GM15510 (cell line): ENCODE results near the gene FOXE3.

Source experiments
- POLR2A ChIP-seq: IDR thresholded peaks from 3 replicates; pipeline ENCODE4 v1.6.1; 2011; ENCODE audit warnings: borderline replicate concordance; ENCODE audit not compliant: insufficient read length; ENCODE audit errors: extremely low read depth

Gene FOXE3

DNA sequence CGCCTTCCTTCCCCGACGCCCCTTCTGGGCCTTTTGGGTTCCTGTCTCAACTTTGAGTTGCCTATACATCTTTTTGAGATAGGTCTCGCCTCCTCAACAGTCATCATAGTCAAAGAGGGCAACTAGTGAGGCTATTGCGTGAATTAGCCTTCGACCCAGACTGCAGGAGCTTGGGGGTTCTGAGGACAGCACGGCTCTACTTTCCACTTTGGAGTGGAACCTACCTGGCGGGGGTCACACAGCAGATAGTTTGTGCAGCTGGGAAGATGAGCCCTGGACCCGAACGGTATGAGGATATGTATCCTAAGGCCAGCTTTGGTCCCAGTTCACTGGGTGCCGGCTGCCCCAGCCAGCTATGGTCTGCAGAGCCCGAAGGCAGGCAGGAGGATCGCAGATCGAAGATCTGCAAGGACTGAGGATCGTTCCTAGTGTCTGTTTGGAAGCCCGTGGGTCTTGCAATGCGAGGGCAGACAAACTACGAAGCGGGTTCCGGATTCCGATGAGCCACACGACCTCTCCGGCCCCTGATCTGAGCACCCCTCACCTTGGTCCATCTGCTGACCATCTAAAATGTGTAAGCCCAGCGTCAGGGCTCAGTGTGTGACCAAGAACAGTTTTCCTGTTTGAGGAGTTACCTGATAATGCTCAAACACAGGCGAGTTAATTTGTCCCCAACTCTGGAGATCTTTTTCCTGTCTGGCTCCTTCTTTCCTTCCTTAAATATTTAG is 29.9 kb downstream of the FOXE3 start:
- no peak for TF ChIP-seq POLR2A

DNA sequence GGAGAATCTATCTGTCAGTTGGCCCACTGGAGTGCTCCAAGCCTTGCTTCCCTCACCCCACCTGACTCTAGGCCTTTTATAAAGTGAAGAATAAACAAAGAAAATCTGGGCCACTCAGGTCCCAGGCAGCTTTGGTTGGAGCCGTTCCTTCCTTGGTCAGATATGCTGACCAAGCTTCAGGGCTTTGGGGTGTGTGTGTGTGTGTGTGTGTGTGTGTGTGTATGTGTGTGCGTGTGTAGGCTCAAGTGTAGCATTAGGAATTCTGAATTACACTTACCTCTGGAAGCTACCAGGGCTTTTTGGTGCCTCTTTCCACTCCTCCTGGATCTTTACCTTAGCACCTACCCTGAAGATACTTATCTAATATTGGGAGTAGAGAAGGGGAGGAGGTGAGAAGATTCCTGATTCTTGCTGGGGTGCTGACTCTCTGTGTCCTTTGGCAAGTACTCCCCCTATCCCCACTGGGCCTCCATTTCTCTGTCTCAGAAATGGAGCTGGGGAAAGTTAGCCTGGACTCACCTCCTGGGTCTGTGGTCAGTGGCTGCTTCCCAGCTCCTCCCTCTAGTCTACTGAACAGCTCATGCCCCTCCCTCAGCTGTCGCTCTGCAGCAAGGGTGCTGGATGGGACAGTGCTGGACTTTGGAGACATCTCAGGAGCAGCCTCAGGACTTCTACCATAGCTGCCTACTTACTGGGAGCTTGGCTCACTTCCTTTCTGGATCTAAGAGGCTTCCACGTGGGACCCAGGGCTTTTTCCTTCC is 32.6 kb downstream of the FOXE3 start:
- no peak for TF ChIP-seq POLR2A

GRCh38 chr1:47449822-47450552 is 33.9 kb downstream of the FOXE3 start:
- TF ChIP-seq POLR2A, result no peak

DNA sequence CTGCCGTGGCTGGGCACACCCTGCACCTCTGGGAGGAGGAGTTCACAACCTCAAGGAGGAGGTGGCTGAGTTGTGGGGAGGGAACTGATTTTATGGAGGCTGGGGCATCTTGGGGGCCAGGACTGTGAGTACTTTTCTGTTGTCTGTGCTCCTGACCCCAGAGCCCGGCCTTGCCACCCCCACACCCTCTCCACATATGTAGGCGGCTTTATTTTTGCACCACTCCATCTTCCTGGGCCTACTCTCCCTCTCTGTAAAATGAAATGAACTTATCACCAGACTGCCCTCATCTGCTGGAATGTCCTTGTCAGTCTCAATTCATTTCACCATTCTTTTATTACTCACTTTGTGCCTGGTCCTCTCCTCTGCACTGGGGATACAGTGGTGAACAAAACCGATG is 34.5 kb downstream of the FOXE3 start:
- TF ChIP-seq POLR2A, result no peak

- TF ChIP-seq POLR2A, result no peak
Measured at GRCh38 chr1:47452426-47452825, 36.3 kb downstream of the FOXE3 start.

- no peak for TF ChIP-seq POLR2A
Measured at GRCh38 chr1:47456250-47456649, 40.2 kb downstream of the FOXE3 start.

GRCh38 chr1:47459253-47459788 is 43.2 kb downstream of the FOXE3 start:
- TF ChIP-seq POLR2A, result no peak

- no peak for TF ChIP-seq POLR2A
Measured at GRCh38 chr1:47460040-47460439, 44.0 kb downstream of the FOXE3 start.

GRCh38 chr1:47460456-47460855 is 44.4 kb downstream of the FOXE3 start:
- TF ChIP-seq POLR2A, result no peak

GRCh38 chr1:47465605-47466004 is 49.5 kb downstream of the FOXE3 start:
- no peak for TF ChIP-seq POLR2A
